Measurements from ENCODE around the gene SCGB3A1.

SCGB3A1 gene

DNA sequence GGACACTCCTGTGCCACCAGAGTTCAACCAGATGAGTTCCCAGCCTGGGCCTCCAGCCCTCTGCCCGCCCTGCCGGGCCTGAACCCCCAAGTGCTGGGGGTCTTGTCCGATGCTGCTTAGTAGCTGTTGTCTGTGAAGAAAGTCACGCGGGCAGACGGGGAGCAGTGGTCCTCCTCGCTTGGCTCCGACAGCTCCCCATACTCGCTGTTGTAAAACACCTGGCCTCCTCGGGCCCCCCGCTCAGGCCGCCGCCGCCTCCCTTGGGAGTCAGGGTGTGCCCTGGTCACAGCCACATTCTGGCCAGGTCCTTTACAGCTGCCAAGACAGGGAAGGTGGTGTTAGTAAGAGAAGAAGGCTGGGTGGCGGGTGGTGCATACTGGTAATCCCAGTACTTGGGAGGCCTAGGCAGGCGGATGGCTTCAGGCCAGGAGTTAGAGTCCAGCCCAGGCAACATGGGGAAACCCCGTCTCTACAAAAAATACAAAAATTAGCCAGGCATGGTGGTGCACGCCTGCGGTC is 11.8 kb upstream of the SCGB3A1 start:
- peak; percentile 15 for DNase-seq

DNA sequence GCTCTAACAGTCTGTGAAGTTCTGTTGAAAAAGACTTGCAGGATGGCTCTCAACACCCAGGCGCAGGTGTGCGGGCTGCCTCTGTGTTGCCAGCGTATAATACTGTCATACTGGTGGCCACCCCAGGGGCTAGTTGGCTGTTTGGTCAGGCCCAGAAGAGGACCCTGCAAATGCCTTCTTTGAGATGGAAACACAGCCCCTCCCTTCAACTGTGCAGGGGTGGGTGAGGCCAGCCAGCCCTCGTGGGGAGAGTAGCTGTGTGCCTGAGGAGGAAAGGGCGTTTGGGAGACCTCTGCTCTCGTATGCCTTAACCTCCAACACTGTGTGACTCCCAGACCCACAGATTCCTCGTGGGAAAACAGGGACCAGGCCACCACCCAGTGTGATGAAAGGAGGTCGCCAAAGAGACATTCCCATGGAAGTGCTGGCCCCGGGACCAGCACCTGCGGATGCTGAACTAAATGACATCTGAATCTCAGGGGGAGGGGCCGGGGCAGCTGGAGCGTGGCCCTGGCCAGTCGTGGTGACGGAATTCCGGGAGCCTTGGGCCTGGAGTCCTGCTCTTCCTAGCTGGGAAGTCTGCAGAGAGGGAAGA is 11.3 kb upstream of the SCGB3A1 start:
- DNase-seq, result peak; percentile 5

DNA sequence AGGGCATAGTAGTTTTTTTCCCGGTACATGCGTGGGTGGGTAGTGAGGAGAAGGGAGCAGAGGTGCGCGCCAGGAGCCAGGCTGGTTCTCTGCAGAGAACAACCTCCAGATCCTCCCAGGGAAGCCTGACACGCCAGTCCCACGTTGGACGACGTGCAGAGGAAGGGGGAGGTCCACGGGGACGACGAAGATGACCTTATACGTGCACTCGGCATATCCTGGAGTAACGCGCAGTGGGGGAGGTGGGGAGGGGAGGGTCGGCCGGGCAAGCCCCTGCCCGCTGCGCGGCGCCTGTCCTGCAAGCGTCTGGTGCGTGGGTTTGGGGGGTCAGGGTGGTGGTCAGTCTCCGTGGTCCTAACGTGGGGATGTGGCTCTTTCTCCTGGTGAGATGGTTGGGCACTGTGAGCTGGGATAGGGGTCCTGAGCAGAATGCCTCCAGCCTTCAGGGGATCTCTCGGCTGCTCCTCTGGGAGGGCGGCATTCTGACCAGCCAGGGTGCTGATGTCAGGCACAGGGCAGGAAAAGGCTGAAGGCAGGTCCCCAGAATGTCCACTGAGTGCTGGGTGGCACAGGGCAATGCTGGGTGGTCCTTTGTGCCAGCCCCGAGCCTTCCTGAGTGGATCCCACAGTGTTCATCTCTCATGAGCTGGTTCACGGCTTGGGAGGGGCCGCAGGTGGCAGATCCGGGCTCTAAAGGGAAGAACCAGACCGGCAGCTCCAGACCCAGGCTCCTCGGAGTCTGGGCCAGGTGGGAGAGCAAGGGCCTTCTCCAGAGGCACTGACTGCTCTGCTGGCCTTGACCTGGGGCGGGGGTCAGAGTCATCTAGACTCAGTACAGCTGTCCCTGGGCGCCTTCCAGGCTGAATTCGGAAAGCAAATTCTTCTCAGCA is 10.5 kb upstream of the SCGB3A1 start:
- no peak for DNase-seq

DNA sequence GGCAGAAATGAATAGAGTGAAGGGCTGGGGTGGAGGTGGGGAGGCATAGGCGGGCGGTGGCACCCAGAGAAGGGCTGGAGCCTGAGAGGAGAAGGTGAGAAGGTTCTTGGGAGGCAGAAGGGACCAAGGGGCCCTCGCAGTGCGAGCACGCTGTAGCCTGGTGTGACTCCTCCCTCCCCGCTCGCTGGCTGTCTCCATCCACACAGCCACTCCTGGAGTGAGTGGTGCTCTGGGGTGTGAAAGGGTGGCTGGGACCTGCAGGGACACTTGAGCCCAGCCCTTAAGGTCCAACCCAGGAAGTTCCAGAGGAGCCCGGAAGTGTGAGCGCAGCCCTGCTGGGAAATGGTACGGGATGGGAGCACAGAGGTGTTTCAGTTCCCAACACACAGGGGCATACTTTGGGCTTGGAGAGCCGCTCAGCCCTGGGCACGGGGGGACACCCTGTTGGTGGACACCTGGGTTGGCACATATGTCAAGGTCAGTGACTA is 9.3 kb upstream of the SCGB3A1 start:
- no peak for DNase-seq

DNA sequence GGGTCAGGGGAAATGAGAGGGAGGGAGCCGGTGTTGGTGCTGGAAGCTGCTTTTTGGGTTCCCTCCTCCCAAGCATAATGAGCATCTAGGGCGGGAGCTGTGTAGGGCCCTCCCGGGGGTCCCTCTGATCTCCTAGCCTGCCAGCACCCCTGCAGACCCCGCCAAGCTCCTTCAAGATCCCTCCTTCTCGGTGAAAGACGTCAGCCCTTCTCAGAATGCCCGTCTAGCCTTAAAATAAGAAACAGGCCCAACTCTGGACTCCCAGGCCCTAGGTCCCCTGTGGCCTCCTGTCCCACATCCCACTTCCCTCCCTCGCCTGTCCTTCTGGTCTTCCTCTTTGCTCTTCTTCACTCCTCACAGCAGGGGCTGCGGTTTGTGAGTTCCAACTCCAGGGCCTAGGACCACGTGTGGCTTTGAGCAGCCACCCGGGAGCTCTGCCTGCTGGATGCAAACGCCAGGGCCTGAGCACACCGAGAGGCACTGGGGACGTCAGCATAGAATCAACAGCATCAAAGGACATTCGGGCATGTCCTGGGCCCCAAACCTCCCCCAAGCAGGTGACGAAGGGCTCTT is 8.8 kb upstream of the SCGB3A1 start:
- no peak for DNase-seq

DNA sequence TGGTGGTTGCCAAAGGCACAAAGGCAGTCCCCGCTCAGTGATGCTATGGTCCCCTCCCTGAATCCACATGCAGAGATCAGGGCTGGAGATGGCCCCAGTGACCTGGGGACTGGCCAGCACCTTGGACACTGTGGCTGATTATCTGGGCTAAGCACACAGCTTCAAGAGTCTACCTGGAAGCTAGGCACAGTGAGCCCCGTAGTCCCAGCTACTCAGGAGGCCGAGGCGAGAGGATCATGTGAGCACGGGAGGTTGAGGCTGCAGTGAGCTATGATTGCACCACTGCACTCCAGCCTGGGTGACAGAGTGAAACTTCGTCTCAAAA is 8.3 kb upstream of the SCGB3A1 start:
- no peak for DNase-seq

DNA sequence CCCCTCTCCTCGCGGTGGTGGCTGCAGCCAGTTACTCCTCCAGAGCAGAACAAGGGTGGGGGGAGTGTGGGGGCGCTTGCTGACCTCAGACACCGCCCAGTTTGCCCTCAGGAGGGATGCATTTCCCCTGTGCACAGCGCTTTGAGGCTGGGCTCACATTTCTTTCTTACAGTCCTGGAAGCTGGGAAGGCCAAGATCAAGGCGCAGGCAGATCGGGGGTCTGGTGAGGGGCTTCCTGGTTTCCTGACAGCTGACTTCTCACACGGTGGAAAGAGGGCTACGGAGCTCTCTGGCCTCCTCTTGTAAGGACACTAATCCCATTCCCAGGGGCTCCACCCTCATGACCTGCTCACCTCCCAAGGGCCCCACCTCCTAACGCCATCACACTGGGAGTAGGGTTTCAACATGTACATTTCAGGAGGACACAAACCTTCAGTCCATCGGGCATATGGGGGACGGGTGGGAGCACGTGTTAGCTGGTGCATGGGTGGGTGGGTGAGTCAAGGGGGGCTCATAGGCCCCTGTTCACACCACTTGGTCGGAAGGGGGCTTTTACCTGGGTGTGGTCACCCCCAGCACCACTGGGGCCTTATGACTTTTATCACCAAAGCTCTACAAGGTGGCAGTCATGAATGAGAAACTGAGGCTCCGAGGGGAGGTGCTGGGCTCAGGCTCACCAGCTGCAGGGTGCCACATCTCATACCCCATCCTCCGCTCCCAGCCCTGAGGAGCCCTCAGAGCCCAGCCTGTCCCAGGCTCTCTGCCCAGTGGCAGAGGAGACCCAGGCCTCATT is 7.7 kb upstream of the SCGB3A1 start:
- DNase-seq, result no peak

DNA sequence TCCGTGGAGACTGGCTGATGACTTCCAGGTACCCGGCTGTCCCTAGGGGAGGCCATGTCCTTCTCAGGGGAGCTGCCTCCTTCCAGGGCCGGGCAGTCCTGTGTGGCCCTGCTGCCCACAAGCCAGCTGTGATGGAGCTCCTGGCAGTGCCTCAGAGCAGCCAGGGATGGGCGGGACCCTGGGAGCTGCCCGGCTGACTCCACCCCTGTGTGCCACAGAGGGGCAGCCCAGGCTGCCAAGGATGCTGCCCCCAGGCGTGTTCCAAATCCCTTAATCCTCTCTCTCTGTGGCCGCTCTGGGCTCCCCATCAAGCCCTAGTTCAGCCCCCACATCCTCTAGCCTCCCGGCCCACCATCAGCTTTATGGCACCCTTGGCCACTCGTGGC is 7.0 kb upstream of the SCGB3A1 start:
- no peak for DNase-seq

DNA sequence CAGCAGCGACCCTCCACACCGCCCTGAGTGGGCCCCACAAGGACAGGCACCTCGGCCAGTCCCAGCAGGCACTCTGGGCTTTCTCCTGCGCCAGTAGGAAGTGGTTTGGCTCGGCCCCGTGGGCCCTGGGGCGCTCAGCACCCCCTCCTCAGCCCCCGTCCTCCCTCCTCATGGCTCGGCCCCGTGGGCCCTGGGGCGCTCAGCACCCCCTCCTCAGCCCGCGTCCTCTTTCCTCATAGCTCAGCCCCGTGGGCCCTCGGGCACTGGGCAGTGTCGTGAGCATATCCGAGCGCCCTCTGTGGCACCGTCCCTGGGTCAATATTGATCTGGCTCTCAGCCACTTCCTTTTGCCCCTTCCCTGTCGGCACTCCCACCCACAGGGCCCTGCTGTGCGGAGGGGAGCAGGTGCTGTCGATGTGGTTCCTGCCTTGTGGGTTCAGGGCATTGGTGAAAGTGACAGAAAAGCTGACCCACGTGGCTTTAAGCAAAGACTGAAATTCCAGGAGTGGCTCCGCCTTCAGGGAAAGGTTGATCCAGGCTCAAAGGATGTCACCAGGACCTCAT is 5.5 kb upstream of the SCGB3A1 start:
- no peak for DNase-seq

DNA sequence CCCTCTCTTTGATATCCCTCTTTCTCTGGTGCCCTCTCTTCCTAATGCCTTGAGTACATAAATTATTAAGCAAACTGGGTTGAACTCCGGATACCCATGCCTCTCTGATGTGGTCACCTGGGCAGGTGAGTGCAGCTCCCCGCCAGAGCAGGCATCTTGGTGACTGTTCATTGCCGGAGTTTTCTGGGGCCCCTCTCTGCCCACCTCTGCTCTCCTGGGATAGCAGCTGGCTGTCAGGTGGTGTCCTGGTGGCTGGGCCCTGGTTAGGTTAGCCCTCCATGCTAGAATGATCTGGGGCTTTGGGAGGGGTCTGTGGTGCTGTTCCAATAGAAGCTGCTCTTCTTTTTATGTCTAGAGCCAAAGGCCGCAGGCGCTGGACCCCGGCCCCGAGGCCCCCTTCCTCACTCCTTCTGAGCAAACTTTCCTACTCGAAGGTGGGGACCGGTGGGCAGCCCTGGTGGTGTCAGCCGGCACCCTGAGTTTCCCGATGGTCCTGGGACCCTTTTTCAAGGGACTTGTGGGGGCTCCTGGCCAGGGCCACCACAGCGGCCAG is 4.9 kb upstream of the SCGB3A1 start:
- no peak for DNase-seq

DNA sequence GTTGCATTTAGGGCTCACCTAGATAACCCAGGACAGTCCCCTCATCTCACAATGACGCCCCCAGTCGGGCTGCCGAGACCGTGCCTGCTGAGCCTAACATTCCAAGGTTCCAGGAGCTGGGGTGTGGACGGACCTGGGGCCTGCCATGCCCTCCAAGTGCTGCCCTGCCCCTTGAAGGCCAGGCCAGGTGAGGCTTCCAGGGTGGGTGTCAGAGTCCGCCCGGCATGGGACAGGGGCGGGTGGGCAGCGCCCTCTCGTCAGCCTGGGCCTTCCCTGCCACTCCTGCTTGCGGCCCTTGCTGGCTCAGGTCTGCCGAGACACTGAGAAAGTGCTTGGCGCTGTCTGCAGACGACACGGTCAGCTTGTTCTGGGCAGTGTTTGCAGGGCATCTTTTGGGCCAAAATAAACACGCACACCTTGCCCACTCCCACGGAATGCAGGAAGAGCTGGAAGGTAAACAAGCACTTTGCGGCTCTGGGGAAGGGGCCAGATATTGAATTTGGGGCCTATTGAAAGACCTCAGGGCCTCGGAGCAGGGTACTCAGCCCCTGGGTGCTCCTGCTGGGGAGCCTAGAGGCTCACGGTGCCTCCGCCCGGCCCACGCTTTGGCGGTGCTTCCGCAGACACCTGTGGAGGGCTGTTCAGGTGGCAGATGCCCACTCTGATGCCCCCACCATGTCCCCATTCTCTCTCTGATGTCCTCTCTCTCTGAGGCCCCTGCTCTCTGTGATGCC is 4.2 kb upstream of the SCGB3A1 start:
- no peak for DNase-seq

DNA sequence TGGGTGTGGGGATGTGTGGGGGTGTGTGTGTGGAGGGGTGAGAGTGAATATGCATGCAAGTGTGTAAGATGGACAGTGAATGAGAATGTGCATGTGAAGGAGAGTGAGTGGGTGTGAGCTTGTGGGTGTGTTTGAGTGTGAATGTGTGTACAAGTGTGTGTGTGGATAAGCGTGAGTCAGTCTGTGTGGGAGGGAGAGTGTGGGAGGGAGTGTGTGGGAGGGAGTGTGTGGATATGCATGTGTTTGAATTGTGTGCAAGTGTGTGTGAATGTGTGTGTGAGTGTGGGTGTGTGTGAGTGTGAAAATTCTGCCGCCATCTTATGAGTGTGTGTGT is 3.7 kb upstream of the SCGB3A1 start:
- no peak for DNase-seq

DNA sequence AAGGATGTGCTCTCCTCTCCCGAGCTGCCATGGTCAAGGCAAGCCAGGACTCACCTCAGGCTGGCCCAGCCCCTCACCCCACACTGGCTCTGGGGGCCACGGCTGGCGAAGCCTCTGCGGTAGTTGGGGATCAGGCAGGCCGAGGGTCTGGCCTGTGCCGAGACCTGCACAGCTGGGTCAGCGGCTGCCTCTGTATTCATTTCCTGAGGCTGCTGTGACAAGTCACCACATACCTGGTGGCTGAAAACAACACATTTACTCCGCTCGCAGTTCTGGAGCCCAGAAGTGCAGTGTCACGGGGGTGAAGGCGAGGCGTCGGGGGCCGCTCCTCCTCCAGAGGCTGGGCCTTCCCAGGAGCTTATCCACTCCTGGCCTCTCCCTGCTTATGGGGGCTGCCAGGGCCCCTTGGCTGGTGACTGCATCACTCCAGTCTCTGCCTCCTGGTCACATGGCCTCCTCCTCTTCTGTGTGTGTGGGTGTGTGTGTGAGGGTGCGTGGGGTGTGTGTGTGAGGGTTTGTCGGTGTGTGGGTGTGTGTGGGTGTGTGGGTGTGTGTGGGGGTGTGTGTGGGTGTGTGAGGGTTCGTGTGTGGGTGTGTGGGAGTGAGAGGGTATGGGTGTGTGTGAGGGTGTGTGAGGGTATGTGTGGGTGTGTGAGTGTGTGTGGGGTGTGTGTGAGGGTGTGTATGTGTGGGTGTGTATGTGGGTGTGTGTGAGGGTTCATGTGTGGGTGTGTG is 3.2 kb upstream of the SCGB3A1 start:
- DNase-seq, result no peak

DNA sequence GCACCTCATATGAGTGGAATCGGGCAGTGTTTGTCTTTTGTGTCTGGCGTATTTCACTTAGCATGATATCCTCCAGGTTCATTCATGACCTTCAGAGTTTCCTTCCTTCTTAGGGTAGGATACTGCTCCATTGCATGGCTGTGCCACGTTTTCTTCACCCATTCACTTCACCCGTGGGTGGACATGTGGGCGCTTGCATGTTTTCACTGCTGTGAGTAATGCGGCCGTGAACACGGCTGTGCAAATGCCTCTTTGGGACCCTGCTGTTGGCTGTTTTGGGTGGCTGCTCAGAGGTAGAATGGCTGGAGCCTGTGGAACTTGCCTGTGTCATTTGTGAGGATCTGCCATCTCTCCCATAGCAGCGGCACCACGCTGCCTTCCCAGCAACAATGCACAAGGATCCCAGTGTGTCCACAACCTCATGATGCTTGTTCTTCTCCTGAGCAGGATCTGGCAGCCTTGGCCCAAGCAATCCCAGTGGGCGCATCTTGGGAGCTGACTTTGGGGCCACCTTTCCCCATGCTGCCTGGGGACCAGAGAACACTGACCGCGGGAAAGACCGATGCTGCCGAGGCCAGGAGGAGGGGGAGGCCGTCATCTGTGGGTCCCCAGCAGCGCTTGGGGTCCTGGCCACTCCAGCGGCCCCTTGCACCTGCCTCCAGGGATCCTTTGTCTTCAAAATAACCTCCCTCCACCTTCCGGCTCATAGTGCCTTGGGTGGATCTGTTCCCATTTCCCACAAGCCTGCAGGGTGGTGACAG is 2.3 kb upstream of the SCGB3A1 start:
- DNase-seq, result no peak

DNA sequence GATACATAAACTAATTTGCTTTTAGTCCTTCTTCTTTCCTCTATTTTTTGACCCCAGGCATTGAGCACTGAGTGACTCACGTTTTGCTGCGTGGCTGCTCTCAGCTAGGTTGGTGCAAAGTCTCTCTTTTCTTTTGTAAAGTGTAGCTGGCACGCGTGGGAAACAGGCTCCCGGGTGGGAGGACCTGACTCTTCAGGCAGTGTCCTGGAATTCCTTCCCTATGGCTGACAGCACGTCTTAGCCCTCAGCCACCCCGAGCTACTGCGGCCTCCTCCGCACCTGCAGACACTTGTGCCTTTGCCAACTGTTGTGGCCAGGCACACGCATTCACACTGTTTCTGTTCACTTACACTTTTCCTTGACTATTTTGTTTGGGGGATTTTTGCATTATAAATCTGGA is 877 bp upstream of the SCGB3A1 start:
- no peak for DNase-seq

DNA sequence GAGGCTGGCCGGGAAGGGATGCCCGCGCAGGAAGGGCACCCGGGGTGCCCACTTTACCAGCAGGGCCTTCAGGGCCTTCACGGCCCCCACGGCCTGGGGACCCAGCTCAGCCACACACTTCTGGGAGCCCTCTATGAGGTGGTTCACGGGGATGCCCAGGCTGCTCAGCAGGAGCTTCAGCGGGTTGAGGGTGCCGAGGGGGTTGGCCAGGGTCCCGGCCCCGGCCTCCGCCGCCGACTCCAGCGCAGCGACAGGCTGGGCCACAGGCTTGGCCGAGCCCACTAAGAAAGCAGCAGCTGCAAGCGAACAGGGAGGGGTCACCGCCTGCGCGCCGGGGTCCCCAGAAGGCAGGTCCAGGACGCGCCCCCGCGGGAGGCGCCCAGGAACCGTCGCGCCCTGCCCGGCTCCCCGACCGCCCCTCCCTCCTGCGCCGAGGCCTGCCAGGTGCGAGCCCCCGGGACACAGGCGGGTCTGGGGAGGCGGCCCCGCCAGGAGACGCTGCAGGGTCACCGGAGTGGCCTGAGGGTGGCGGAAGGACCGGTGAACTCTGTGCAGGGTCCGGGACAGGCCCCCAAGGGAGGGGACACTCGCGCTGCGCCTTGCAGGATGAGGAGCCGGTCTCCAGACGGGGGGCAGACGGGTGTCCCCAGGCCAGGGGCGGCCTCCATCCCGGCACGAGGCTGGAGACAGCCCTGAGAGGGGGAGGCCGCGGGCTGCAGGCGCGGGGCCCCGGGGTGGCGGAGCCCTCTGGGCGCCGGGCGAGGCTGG is 572 bp downstream of the SCGB3A1 start:
- no peak for DNase-seq

DNA sequence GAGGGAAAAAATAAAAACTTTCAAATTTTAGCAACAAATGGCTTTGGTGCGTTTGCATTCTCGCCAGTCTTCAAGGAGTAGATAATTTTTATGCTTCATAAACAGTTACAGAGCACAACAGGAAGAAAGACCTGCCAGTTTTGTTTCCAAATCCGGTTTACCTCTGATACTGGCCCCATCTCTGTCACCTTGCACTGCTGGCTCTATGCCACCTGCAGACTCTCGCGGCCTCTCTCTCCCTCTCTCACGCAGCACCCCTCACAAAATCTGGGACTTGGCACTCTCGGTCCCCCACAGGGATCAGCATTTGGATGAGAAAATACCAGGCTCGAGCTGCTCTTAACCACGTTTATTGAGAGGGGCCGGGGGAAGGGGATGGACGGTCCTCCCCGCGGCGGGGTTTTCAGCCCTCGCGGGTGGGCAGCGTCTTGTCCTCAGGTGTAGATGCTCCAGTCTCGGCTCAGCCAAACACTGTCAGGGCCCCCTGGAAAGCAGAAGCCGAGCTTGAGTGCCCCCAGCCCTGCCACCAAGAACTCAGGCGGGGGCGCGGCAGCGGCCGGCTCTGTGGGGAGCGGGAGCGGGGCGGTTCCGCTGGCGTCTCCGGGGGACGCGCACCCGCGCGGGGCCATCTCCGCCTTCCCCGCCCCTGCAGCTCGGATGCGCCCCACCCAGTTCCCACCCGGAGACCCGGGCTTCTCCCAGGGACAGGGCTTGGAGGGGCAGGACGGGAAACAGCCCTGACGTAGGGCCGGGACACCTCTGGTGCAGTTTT is 1.3 kb downstream of the SCGB3A1 start:
- no peak for DNase-seq

DNA sequence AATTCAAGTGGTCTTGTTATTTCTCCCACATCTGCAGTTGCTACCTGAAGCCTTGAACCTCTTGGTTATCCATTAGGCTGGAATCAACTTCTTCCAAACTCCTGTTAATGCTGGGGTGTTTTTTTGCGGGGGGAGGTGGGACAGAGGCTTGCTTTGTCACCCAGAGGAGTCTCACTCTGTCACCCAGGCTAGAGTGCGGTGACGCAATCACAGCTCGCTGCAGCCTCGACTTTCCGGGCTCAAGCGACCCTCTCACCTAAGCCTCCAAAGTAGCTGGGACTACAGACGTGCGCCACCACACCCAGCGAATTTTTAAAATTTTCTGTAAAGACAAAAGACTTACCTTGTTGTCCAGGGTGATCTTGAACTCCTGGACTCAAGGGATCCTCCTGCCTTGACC is 4.4 kb downstream of the SCGB3A1 start:
- no peak for DNase-seq

DNA sequence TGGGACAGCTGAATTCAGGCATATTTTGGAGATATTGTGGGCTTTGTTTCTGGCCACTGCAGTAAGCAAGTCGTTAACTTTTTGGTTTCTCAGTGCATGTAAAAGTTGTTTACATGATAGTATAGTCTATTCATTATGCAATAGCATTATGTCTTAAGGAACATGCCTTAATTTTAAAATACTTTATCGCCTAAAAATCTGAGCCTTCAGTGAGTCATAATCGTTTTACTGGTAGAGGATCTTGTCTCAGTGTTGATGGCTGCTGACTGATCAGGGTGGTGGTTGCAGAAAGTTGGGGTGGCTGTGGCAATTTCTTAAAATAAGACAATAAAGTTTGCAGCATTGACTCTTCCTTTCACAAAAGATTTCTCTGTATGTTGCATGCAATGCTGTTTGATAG is 5.1 kb downstream of the SCGB3A1 start:
- DNase-seq, result no peak
